Activated CD4-positive, alpha-beta memory T cell treated with anti-CD3 and anti-CD28 coated beads, Interleukin-2, amount 10 ng/mL, durations not matched to agents 7 days and 5 days (primary cell): ENCODE data around the gene CCDC188. TPM values are rescaled to one million over a fixed set of nuclear protein-coding genes. Genes with fewer than 3 reads are reported as not detected.

Experiments
- CTCF ChIA-PET: fragments of 350-600 bp; sonication (Branson Sonifier 250); formaldehyde crosslinking; loops from one replicate; lab custom pipeline; 2021; ENCODE audit warnings: antibody characterized with exemption, inconsistent platforms; lab: Charles Lee
- POLR2A ChIA-PET: fragments of 350-600 bp; sonication (Branson Sonifier 250); formaldehyde crosslinking; loops from one replicate; lab custom pipeline; 2021; ENCODE audit warnings: antibody characterized with exemption; lab: Charles Lee
- DNase-seq: peaks from one replicate; pipeline ENCODE4 v3.0.0-alpha.2; 2020
- H3K27ac Mint-ChIP-seq: one replicate; pipeline ENCODE4 v1.8.0; 2021; ENCODE audit warnings: mild to moderate bottlenecking, mixed read lengths
- H3K27me3 Mint-ChIP-seq: one replicate; pipeline ENCODE4 v1.8.0; 2021; ENCODE audit warnings: mixed read lengths
- H3K36me3 Mint-ChIP-seq: one replicate; pipeline ENCODE4 v1.8.0; 2021; ENCODE audit warnings: low read depth, mixed read lengths
- H3K4me1 Mint-ChIP-seq: one replicate; pipeline ENCODE4 v1.8.0; 2021; ENCODE audit warnings: mixed read lengths
- H3K4me3 Mint-ChIP-seq: one replicate; pipeline ENCODE4 v1.8.0; 2021; ENCODE audit warnings: mild to moderate bottlenecking, mixed read lengths
- H3K9me3 Mint-ChIP-seq: one replicate; pipeline ENCODE4 v1.8.0; 2021; ENCODE audit warnings: mixed read lengths
- total RNA-seq, 2 experiments: library from RNA; stranded (reverse); gene quantifications; one replicate each; pipeline ENCODE4 v1.2.3, GENCODE V29; 2021

Gene CCDC188
- total RNA-seq, 2 experiments from 2014 or later, result 0.33 to 0.76 TPM

DNA sequence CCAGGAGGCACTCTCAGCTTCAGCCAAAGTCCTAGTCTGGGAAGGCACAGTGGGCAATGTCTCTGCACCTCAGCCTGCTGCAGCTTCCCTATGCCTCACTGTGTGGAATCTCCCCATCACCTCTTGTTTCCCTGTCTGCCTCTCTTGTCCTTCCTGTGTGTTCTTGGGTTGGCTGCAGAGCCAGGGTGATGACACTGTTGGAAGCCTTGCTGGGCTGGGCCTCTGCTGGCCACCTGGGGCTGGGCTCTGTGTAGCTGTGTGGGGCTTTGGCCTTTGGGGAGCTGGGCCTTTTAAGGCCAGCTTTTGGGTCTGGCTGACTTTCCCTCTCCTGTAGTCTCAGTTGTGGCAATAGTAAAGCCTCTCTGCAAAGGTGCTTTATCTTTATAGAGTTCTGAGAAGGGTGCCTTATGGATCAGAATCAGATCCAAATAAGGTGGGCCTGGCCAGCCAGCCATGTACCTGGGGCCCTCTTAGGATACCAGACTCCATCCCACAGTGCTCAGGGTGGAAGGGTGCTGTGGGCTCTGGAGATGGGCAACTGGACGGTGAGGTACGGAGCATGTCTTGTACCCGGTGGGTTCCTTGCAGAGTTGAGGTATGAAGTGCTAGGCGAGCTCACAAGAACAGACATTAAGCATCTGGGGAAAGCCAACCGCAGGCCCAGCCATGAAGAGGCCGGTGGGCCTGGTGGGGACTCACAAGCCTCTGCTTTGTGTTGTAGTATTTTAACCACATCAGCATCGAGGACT is 45.2 kb downstream of the CCDC188 start:
- Mint-ChIP-seq H3K9me3 (no peaks in the 10 kb centered on the region), H3K4me1 (peaks cover 14% of the 10 kb centered on the region), H3K27ac (no peak overlapping the region), H3K27me3 (no peaks in the 10 kb centered on the region), H3K4me3 (no peak overlapping the region), H3K36me3 (peaks cover 42% of the 10 kb centered on the region)
- CTCF ChIA-PET, result no interaction called here
- POLR2A ChIA-PET, result interaction anchor here (0.7 to 4.4 kb wide), 3 partner anchors 11 to 103 kb away, joined by 3 to 35 read pairs (median 3); partner anchors contain the start of genes RANBP1 and TRMT2A
- no peak for DNase-seq

DNA sequence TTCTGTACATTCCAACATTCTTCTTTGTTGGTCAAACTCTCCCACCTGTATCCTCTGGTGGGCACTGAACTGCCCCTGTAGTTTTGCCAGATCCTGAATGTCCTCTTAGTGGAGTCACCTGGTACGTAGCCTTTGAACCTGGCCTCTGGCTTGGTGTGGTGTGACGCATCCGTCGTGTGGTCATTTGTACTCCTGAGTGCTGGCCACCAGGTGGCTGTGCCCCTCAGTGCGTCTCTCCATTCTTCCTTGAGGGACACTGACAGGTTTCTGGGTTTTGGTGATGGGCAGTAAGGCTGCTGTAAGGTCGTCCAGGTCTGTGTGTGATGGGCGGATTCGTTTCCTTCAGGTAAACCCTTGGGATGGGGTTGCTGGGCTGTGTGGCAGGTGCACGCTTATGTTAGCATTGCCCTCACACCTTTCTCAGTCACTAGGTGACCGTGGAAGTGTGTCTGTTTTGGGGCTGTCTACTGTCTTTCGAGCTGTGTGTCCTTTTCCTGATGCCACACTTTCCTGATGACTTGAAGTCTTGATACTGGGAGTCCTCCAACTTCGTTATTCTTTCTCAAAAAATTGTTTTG is 48.6 kb downstream of the CCDC188 start:
- no peak overlapping the region for H3K4me3 Mint-ChIP-seq
- POLR2A ChIA-PET, result interaction anchor here (1.0 to 4.2 kb wide), 3 partner anchors 8 to 15 kb away, joined by 3 to 24 read pairs (median 21); partner anchors contain the start of genes RANBP1 and TRMT2A
- CTCF ChIA-PET, result no interaction called here

DNA sequence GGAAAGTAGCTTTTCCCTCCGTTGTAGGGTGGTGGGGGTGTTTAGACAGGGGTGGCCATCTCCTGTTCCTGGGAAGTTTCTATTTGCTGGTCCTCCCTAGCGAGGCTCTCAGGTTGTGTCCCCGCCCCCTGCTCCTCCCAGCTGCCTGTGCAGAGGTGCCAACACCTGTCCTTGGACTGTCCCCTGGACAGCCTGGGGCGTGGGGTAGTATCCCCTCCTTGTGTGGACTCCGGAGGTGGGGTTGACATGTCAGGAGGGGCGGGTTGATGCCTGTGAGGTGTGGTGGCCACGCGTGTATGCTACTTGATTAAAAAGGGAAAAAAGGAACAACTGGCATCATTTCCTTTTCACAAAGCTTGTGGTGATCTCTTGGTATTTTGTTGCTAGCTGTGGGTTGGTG is 49.2 kb downstream of the CCDC188 start:
- no peak for DNase-seq

More for the DNA sequence above, 48.6 kb downstream of the CCDC188 start:
- peaks cover 42% of the 10 kb centered on the region for H3K4me1 Mint-ChIP-seq
- H3K36me3 Mint-ChIP-seq, result peaks cover 52% of the 10 kb centered on the region
- H3K9me3 Mint-ChIP-seq, result no peaks in the 10 kb centered on the region
- H3K27ac Mint-ChIP-seq, result peak overlapping the region; percentile 57
- H3K27me3 Mint-ChIP-seq, result no peaks in the 10 kb centered on the region
- DNase-seq, result no peak

DNA sequence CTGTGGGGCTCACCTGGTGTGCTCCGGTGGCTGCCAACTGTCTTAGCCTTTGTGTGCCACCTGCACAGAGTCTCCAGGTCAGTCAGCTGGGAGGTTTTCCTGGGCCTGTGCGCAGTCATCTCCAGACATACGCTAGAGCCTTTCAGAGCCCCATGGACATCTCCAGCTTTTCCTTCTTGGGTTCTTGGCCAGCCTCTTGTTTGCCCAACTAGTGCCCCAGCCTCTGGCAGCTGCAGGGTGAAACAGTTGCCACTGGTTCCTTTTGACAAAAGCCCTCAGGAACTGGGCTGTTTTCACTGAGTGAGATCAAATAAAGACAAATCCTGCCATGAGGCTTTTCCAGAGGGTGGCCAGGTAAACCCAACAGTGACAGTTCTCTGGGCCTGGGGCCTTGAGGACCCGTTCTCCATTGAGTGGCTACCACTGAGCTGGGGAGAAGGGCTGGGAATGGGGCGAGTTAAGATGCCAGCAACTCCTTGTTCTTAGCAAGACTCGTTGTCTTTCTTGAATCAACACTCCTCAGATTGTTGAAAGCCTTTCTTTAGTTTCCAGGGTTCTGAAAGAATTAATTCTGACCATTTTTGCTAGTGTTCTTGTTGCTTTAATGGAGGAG is 51.6 kb downstream of the CCDC188 start:
- Mint-ChIP-seq H3K27ac (peak overlapping the region; percentile 89), H3K36me3 (peaks cover 64% of the 10 kb centered on the region), H3K4me1 (peaks cover 59% of the 10 kb centered on the region), H3K27me3 (no peaks in the 10 kb centered on the region), H3K9me3 (peaks cover 3% of the 10 kb centered on the region), H3K4me3 (no peak overlapping the region)
- ChIA-PET CTCF (interaction anchor here (0.6 kb wide), 1 partner anchor 21 kb away, joined by 3 read pairs; no protein-coding TSS in a partner anchor), POLR2A (interaction anchor here (3.7 kb wide), 1 partner anchor 18 kb away, joined by 24 read pairs; the partner anchor contains the start of genes RANBP1 and TRMT2A)
- DNase-seq, result no peak

More for the DNA sequence above, 49.2 kb downstream of the CCDC188 start:
- POLR2A ChIA-PET, result interaction anchor here (0.9 to 4.2 kb wide), 3 partner anchors 10 to 29 kb away, joined by 3 to 24 read pairs (median 21); partner anchors contain the start of genes RANBP1 and TRMT2A
- H3K36me3 Mint-ChIP-seq, result peaks cover 52% of the 10 kb centered on the region
- no peak overlapping the region for H3K4me3 Mint-ChIP-seq
- H3K9me3 Mint-ChIP-seq, result no peaks in the 10 kb centered on the region
- CTCF ChIA-PET, result interaction anchor here (1.0 to 1.5 kb wide), 2 partner anchors 10 to 16 kb away, joined by 4 to 8 read pairs; partner anchors contain the start of gene TRMT2A
- peak overlapping the region; percentile 45 for H3K27ac Mint-ChIP-seq
- no peaks in the 10 kb centered on the region for H3K27me3 Mint-ChIP-seq
- peaks cover 45% of the 10 kb centered on the region for H3K4me1 Mint-ChIP-seq

Other genes starting within 250 kb of the CCDC188 start
- gene COMT, start 209.3 kb downstream of the CCDC188 start, total RNA-seq, result 10 to 100 TPM; 78.7 to 79.3 TPM
- gene TXNRD2, start 209.2 kb downstream of the CCDC188 start, total RNA-seq, result 10 to 100 TPM; 18.9 to 19.1 TPM
- gene ARVCF, start 134.2 kb downstream of the CCDC188 start, total RNA-seq, result under 1 TPM; 0.58 to 0.71 TPM
- gene TANGO2, start 129.9 kb downstream of the CCDC188 start, total RNA-seq, result 10 to 100 TPM; 39.1 to 44.5 TPM
- 10 to 100 TPM; 40.4 to 41.1 TPM for gene DGCR8, start 70.8 kb downstream of the CCDC188 start, total RNA-seq
- gene RANBP1, start 35.0 kb downstream of the CCDC188 start, total RNA-seq, result 100 to 1,000 TPM; 176 to 181 TPM
- gene TRMT2A, start 33.8 kb downstream of the CCDC188 start, total RNA-seq, result 10 to 100 TPM; 71.8 to 75.2 TPM
- 10 to 100 TPM; 44.2 to 48.3 TPM for gene ZDHHC8, start 19.3 kb downstream of the CCDC188 start, total RNA-seq
- 1 to 10 TPM; 2.3 to 3.1 TPM for gene RTN4R, start 117.3 kb upstream of the CCDC188 start, total RNA-seq
- gene DGCR6L, start 169.0 kb upstream of the CCDC188 start, total RNA-seq, result 10 to 100 TPM; 40.8 to 41.1 TPM
- gene ZNF74, start 243.1 kb upstream of the CCDC188 start, total RNA-seq, result 1 to 10 TPM; 6.1 to 6.2 TPM